Hepatocyte (in vitro differentiated cells): ENCODE results near the gene GULP1. TPM values are rescaled to one million over a fixed set of nuclear protein-coding genes. Genes with fewer than 3 reads are reported as not detected.

Experiments used
- DNase-seq: peaks from one replicate; pipeline ENCODE4 v3.0.0-alpha.2; 2016; ENCODE audit warnings: low spot score
- H2AFZ ChIP-seq: fragments of 200-600 bp; sonication (generic); 2 replicates; pipeline ENCODE4 v1.6.0; 2016; ENCODE audit warnings: antibody characterized with exemption, mild to moderate bottlenecking
- H3K27ac ChIP-seq: fragments of 200-600 bp; sonication (generic); 2 replicates; pipeline ENCODE4 v1.5.1; 2016; ENCODE audit warnings: mild to moderate bottlenecking
- H3K27me3 ChIP-seq: fragments of 200-600 bp; sonication (generic); 2 replicates; pipeline ENCODE4 v1.6.1; 2016
- H3K36me3 ChIP-seq: fragments of 200-600 bp; sonication (generic); replicated peaks from 2 replicates; pipeline ENCODE4 v1.5.1; 2016; ENCODE audit warnings: low read depth; ENCODE audit not compliant: insufficient read depth
- H3K4me1 ChIP-seq: fragments of 200-600 bp; sonication (generic); 2 replicates; pipeline ENCODE4 v1.5.1; 2016; ENCODE audit warnings: mild to moderate bottlenecking, moderate library complexity; ENCODE audit not compliant: insufficient read depth
- H3K4me2 ChIP-seq: fragments of 200-600 bp; sonication (generic); 2 replicates; pipeline ENCODE4 v1.6.0; 2016
- H3K4me3 ChIP-seq: fragments of 200-600 bp; sonication (generic); 2 replicates; pipeline ENCODE4 v1.5.1; 2016; ENCODE audit warnings: mild to moderate bottlenecking
- H3K79me2 ChIP-seq: fragments of 200-600 bp; sonication (generic); 2 replicates; pipeline ENCODE4 v1.6.0; 2017; ENCODE audit warnings: mild to moderate bottlenecking
- H3K9me2 ChIP-seq: fragments of 200-600 bp; sonication (generic); replicated peaks from 2 replicates; pipeline ENCODE4 v1.6.0; 2017; ENCODE audit warnings: mild to moderate bottlenecking; ENCODE audit not compliant: insufficient read depth
- H3K9me3 ChIP-seq: fragments of 200-600 bp; sonication (generic); 2 replicates; pipeline ENCODE4 v1.5.1; 2016; ENCODE audit warnings: low read depth, mild to moderate bottlenecking
- H4K20me1 ChIP-seq: fragments of 200-600 bp; sonication (generic); 2 replicates; pipeline ENCODE4 v1.6.0; 2016; ENCODE audit warnings: mild to moderate bottlenecking; ENCODE audit not compliant: insufficient read depth, poor library complexity, severe bottlenecking
- EZH2 ChIP-seq: fragments of 200-600 bp; sonication (generic); IDR thresholded peaks from 2 replicates; pipeline ENCODE4 v1.6.1; 2016; ENCODE audit warnings: antibody characterized with exemption, mild to moderate bottlenecking, borderline replicate concordance
- EZH2phosphoT487 ChIP-seq: fragments of 200-600 bp; sonication (generic); IDR thresholded peaks from one replicate; pipeline ENCODE4 v1.6.1; 2018; ENCODE audit warnings: antibody characterized with exemption, mild to moderate bottlenecking, low read depth, moderate library complexity; ENCODE audit not compliant: unreplicated experiment, severe bottlenecking
- WGBS: methylation state at CpG from one replicate; pipeline ENCODE4 v1.1.6; 2016; ENCODE audit warnings: low lambda C conversion rate; ENCODE audit errors: missing lambda C conversion rate; 5-methylcytosine and 5-hydroxymethylcytosine counted together
- polyA plus RNA-seq: library from polyadenylated mRNA; unstranded; fragments of >200 nt; fragmentation: Nextera tagmentation; extraction: Ambion mirVana; gene quantifications from 2 replicates; pipeline ENCODE4 v1.2.1, GENCODE V29; 2016
- total RNA-seq: library from RNA; depleted of rRNA; stranded (reverse); fragments of >200 nt; gene quantifications from 2 replicates; pipeline ENCODE4 v1.2.3, GENCODE V29; 2014
- TF ChIP-seq, protein P1 (sequence below): fragments of 200-600 bp; sonication (generic); IDR thresholded peaks from 2 replicates; pipeline ENCODE4 v1.5.1; 2016; ENCODE audit warnings: antibody characterized with exemption, mild to moderate bottlenecking; ENCODE audit not compliant: poor library complexity

The GULP1 gene
- total and polyA plus RNA-seq, 2 experiments from 2014 or later = 55.6 to 135 TPM

DNA sequence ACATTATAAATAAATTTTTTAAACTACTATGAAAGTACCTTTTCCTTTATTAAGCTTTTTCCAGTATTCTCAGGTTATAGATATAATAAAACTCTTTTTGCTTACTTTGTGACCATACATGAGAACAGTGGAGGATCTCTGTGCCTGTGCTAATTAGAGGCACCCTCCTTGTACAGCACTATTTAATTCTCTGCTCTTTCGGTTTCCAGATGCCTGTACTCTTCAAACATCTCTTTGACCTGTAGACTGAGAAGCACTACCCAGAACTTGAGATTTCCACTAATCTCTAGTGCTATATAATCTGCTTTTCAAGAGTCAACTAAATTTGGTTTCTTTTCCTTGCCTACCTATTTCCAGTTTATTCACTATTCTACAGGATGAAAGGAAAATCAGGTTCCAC, 131.1 kb downstream of the GULP1 start:
- H3K27me3 ChIP-seq = no peaks in the 10 kb centered on the region
- H3K4me2 ChIP-seq = no peak overlapping the region
- peaks cover 44% of the 10 kb centered on the region for H3K79me2 ChIP-seq
- 50% methylated on average over 1 of the region's 1 CpG for WGBS
- no peak overlapping the region for H2AFZ ChIP-seq
- H3K9me2 ChIP-seq = no peaks in the 10 kb centered on the region
- no peak for DNase-seq
- H3K27ac ChIP-seq = no peak overlapping the region
- TF ChIP-seq, protein P1, sequence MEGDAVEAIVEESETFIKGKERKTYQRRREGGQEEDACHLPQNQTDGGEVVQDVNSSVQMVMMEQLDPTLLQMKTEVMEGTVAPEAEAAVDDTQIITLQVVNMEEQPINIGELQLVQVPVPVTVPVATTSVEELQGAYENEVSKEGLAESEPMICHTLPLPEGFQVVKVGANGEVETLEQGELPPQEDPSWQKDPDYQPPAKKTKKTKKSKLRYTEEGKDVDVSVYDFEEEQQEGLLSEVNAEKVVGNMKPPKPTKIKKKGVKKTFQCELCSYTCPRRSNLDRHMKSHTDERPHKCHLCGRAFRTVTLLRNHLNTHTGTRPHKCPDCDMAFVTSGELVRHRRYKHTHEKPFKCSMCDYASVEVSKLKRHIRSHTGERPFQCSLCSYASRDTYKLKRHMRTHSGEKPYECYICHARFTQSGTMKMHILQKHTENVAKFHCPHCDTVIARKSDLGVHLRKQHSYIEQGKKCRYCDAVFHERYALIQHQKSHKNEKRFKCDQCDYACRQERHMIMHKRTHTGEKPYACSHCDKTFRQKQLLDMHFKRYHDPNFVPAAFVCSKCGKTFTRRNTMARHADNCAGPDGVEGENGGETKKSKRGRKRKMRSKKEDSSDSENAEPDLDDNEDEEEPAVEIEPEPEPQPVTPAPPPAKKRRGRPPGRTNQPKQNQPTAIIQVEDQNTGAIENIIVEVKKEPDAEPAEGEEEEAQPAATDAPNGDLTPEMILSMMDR = no peak
- TF ChIP-seq EZH2phosphoT487 (no peak), EZH2 (no peak)
- no peaks in the 10 kb centered on the region for H3K36me3 ChIP-seq
- H3K4me3 ChIP-seq = no peak overlapping the region
- H3K4me1 ChIP-seq = no peaks in the 10 kb centered on the region
- no peaks in the 10 kb centered on the region for H3K9me3 ChIP-seq
- H4K20me1 ChIP-seq = no peaks in the 10 kb centered on the region

- H3K4me3 ChIP-seq = no peak overlapping the region
- H4K20me1 ChIP-seq = no peaks in the 10 kb centered on the region
- no peaks in the 10 kb centered on the region for H3K4me1 ChIP-seq
- no peaks in the 10 kb centered on the region for H3K27me3 ChIP-seq
- no peak for DNase-seq
- TF ChIP-seq EZH2 (no peak), EZH2phosphoT487 (no peak)
- TF ChIP-seq, protein P1 = no peak
- no peak overlapping the region for H2AFZ ChIP-seq
- no peak overlapping the region for H3K4me2 ChIP-seq
- no peaks in the 10 kb centered on the region for H3K9me3 ChIP-seq
- H3K27ac ChIP-seq = no peak overlapping the region
- H3K36me3 ChIP-seq = no peaks in the 10 kb centered on the region
- peaks cover 35% of the 10 kb centered on the region for H3K79me2 ChIP-seq
- 73% methylated on average over 2 of the region's 2 CpGs for WGBS
- H3K9me2 ChIP-seq = no peaks in the 10 kb centered on the region
These were observed 133.6 kb downstream of the GULP1 start for GRCh38 chr2:188425266-188425665.

DNA sequence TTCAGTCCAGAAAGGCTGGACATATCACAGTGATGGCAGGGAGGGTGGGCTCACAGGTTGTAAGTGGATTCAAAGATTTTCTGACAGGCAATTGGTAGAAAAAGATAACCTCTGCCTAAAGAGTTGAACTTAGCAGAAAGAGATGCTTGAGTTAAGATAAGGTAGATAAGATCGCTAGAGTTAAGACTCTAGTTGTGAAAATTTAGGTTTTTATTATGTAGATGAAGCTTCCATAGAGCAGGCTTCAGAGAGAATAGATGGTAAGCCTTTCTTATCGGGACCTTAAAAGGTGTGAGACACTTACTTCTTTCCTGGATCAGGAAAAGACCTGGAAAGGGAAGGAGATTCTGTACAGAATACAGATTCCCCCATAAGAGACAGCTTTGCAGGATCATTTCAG, 134.4 kb downstream of the GULP1 start:
- Histone ChIP-seq H2AFZ (no peak overlapping the region), H3K4me2 (no peak overlapping the region), H3K79me2 (peaks cover 26% of the 10 kb centered on the region), H3K27ac (no peak overlapping the region), H3K4me1 (no peaks in the 10 kb centered on the region), H3K4me3 (no peak overlapping the region), H3K9me3 (no peaks in the 10 kb centered on the region), H3K9me2 (no peaks in the 10 kb centered on the region), H3K36me3 (no peaks in the 10 kb centered on the region), H4K20me1 (no peaks in the 10 kb centered on the region), H3K27me3 (no peaks in the 10 kb centered on the region)
- no peak for DNase-seq
- no peak for TF ChIP-seq EZH2
- 17% methylated on average over 2 of the region's 2 CpGs for WGBS

GRCh38 chr2:188430705-188431104, 139.0 kb downstream of the GULP1 start:
- WGBS = 88% methylated on average over 1 of the region's 1 CpG
- TF ChIP-seq EZH2phosphoT487 (no peak), EZH2 (no peak)
- TF ChIP-seq, protein P1 = no peak
- H3K36me3 ChIP-seq = no peaks in the 10 kb centered on the region
- H3K4me3 ChIP-seq = no peak overlapping the region
- DNase-seq = no peak
- no peaks in the 10 kb centered on the region for H3K27me3 ChIP-seq
- no peak overlapping the region for H3K27ac ChIP-seq
- H3K4me1 ChIP-seq = no peaks in the 10 kb centered on the region
- H4K20me1 ChIP-seq = no peaks in the 10 kb centered on the region
- no peaks in the 10 kb centered on the region for H3K9me3 ChIP-seq
- no peaks in the 10 kb centered on the region for H3K9me2 ChIP-seq
- no peak overlapping the region for H2AFZ ChIP-seq
- no peak overlapping the region for H3K4me2 ChIP-seq
- peaks cover 12% of the 10 kb centered on the region for H3K79me2 ChIP-seq
